Glomerular visceral epithelial cell (primary cell): Measurements from ENCODE around the gene TPTE.
"Not testable (repeated sequence)": the region's sequence is repeated elsewhere in the genome, so short reads cannot be mapped to it uniquely, and the experiment has no call there.

Experiments used
- DNase-seq: peaks from one replicate; pipeline ENCODE4 v3.0.0-alpha.2; 2016; ENCODE audit errors: extremely low spot score

TPTE gene

DNA sequence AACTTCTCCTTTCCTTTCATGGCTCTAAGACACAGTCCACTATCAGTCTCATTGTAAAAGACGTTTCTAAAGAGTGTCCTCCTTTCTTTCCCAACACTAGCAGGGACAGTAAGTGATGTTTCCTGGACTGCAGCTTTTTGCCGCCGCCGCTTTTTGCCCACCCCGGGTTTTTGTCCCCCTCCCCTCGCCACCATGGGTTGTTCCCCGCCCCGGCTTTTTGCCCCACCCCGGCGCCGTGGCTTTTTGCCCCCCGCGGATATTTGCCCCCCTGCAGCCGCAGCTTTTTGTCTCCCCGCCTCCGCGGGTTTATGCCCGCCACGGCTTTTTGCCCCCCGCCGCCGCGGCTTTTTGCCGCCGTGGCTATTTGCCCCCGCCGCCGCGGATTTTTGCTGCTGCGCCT is 95.2 kb downstream of the TPTE start:
- no peak for DNase-seq

DNA sequence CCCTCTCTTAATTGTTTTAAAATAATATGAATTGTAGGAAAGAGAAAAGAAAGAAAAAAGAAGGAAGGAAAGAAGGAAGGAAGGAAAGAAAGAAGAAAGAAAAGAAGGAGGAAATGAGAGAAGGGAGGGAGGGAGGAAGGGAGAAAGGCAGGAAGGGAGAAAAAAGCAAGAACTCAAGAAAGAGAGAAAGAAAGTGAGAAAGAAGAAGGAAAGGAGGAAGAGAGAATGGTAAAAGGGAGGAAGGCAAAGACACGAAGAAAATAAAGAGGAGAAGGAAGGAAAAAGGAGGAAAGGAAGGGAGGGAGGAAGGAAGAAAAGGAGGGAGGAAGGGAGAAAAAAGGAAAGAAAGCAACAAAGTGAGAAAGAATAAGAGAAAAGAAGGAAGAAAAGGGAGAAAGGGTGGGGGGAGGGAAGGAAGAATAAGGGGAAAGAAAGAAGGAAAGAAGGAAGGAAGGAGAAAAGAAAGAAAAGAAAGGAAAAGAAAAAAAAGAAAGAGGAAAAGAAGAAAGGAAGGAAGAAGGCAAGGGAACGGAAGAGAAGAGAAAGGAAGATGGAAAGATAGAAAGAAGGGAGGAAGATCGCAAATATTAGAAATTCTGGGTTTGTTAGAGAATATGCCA is 95.9 kb downstream of the TPTE start:
- not testable (repeated sequence) for DNase-seq

DNA sequence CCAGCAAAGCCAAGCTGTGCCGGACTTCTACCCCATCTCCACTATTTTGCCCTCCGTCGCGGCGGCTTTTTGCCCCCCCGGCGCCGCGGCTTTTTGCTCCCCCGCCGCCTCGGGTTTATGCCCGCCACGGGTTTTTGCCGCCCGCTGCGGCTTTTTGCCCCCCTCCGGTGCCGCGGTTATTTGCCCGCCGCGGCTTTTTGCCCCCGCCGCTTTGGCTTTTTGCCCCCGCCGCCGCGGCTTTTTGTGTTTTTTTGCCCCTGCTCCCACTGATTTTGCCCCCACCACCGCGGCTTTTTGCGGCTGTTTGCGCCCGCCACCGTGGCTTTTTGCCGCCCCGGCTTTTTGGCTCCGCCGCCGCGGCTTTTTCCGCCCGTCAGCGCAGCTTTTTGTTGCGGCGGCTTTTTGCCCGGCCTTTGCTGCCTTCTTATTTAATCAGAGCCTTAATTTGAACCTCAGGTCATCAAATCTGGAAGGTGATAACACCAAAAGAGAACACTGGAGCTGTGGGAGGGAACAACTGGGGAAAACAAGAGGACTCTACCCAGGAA is 106.0 kb downstream of the TPTE start:
- no peak for DNase-seq

DNA sequence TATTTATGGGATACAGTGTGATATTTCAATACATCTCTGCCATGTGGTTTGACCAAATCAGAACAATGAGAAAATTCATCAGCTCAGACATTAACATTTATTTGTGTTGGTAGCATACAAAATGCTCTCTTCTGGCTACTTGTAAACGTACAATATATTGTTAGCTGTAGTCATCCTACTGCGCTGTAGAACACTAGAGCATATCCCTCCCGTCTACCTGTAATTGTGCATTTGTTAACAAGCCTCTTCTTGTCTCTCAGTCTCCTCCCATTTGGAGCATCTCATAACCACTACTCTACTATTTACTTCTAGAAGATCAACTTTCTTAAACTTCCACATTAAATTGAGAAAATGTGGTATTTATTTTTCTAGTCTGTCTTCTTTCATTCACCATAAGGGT is 107.9 kb downstream of the TPTE start:
- not testable (repeated sequence) for DNase-seq

DNA sequence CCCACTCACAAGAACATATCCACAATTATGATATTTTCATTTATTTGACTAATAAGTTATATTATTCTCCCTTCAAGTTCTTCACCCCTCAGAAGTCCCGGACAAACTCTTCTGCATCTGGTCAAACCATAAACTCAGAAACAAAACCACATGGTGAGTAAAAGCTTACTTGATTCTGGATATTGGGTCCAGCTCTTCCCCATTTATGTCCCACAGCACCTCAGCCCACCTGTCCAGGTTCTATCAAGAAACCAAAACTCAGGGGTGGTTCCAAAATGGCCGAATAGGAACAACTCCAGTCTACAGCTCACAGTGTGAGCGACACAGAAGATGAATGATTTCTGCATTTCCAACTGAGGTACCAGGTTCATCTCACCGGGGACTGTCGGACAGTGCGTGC is 109.4 kb downstream of the TPTE start:
- not testable (repeated sequence) for DNase-seq

DNA sequence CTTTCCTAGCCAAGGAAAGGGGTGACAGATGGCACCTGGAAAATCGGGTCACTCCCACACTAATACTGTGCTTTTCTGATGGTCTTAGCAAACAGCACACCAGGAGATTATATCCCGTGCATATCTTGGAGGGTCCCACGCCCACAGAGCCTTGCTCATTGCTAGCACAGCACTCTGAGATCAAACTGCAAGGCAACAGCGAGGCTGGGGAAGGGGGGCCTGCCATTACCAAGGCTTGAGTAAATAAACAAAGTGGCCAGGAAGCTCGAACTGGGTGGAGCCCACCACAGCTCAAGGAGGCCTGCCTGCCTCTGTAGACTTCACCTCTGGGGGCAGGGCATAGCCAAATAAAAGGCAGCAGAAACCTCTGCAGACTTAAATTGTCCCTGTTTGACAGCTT is 109.9 kb downstream of the TPTE start:
- not testable (repeated sequence) for DNase-seq

DNA sequence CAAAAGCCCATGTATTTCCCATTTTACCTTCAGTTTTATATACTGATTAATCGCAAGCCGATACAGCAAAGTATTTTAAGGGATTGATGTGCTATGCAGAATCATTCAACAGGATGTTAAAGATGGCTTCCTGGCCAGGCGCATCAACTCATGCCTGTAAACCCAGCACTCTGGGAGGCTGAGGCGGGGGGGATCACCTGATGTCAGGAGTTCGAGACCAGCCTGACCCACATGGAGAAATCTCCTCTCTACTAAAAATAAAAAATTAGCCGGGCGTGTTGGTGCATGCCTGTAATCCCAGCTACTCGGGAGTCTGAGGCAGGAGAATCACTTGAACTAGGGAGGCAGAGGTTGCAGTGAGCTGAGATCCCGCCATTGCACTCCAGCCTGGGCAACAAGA is 116.8 kb downstream of the TPTE start:
- DNase-seq, result not testable (repeated sequence)

DNA sequence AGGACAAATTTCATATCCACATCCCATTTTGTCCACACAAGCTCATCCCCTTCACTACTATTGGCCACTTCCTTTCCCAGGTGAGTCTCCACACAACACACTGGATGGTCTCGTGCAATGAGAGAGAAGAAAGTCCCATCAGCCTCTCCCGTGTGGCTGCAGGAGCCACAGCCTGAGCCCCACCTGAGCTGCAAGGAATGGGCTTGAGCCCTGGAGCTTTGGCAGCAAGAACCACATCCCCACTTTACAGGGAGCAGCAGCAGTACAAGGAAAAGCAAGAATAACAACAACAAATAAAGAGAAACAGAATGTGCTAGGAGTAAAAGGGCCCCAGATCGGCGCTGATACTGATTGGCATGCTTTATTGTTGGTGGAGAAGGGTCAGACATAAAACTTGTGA is 117.7 kb downstream of the TPTE start:
- no peak for DNase-seq

DNA sequence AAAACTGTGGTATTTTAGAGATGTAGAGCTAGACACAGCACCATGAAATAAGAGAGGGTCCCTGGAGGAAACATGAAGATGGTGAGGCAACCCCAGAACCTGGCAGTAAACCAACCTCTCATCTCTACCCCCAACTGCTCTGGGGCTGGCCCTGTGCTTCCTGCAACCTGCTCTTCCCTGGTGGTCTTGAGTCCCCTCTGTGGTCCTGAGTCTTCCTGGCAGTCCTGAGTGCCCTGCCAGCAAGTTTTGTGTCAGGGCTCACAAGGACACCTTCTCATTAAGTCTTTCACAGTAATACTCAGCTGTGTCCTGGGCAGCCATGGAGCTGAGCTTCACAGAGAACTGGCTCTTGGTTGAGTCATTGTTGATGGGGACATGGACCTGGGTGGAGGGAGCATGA is 118.4 kb downstream of the TPTE start:
- not testable (repeated sequence) for DNase-seq

DNA sequence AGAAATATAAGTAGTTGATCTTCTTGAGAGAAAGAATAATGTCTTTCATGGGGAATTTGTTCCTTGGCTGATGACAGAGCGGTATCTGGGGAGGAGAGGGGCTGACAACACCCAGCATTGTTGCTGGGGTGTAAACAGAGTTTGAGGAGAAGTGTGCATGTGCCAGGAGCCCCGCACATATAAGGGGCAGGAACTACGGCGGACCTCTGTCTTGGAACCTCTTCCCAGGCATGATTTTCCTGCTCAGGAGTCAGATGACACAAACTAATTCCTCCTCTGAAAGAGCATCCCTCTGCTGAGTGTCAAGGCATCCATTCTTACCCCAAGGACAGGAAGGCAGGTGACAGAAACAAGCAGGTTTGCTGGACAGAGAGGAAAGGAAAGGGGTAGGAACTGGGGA is 119.1 kb downstream of the TPTE start:
- no peak for DNase-seq

DNA sequence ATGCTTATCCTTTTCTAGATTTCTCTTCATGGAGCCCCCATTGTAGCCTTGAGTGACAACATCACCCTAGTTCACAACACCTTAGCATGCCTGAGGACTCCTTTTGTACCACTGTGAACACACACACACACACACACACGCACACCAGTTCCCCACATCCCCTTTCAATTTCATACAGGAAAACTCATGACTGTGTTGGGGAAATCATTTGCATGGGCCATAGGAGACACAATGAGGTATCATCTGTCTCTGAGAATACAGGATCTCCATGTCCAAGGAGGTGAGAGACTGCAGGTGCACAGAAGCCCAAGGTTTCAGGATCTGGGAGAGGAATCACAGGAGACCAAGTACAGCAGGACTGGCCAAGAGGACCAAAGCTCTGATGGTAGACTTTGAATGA is 119.7 kb downstream of the TPTE start:
- no peak for DNase-seq

DNA sequence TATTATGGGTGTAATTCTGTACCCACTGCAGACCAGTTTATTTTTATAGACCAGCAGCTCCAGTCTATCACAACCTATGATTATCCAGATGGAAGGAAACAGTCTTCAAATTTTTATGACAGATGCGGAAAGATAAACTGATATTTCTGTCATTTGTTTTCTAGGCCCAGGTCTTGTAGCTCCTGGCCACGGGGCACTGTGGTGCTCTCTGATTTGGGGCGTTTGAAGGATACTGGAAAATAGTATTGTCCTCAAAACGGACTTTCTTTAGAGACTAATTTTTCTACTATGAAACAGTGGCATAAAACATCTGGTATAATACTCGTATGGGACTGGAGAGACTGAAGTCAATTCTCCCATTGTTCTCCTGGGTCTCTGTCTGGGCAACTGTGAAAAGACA is 124.3 kb downstream of the TPTE start:
- not testable (repeated sequence) for DNase-seq

DNA sequence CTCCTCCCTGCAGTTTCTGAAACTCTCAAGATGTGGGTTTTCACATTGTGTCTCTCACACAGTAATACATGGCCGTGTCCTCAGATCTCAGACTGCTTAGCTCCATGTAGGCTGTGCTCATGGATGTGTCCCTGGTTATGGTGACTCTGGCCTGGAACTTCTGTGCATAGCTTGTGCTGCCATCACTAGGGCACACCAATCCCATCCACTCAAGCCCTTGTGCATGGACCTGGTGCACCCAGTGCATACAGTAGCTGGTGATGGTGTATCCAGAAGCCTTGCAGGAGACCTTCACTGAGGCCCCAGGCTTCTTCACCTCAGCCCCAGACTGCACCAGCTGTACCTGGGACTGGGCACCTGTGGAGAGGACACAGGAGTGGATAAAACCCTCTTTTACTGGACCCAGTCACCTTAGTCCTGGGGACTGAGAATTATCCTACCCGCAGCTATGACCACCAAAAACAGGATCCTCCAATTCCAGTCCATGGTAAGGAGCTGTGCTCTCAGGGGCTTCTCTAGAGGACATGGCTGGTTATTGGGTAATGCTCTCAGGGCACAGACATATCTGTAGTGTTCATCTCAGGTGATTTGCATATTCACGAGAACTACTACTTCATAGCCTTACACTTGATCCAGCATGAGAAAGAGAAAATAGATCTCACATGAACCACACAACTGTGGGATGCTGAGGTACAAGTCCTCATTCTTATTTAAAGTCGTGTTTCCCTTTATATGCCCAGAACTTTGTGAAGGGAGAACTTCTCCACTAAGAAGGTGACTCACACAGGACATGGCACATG is 128.2 kb downstream of the TPTE start:
- not testable (repeated sequence) for DNase-seq

DNA sequence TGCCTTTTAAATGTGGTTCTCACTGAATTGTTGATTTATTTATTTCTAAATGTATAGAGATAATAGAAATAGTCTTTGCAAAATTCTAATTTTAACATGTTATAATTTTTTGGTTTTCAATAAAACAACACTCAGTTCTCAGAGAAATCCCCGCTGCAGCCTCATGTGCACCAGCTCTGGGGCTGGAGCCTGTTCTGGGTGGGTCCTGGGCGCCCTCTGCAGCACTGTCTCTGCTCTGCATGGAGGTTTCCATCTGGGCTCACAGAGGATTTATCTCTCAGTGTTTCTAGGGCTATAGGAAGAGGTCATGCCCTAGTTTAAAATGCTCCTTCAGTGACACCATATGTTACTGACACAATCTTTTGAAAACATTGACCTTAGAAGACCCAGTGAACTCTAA is 128.9 kb downstream of the TPTE start:
- DNase-seq, result not testable (repeated sequence)
